SH-SY5Y (cell line): ENCODE data around the gene OR14A2.

ENCODE experiments used
- GATA2 ChIP-seq: IDR thresholded peaks from 2 replicates; pipeline ENCODE4 v1.6.1; 2011; ENCODE audit warnings: mild to moderate bottlenecking, low read depth, low read length
- GATA3 ChIP-seq: IDR thresholded peaks from 2 replicates; pipeline ENCODE4 v1.6.1; 2011; ENCODE audit warnings: low read depth, mild to moderate bottlenecking, low read length, moderate library complexity

DNA sequence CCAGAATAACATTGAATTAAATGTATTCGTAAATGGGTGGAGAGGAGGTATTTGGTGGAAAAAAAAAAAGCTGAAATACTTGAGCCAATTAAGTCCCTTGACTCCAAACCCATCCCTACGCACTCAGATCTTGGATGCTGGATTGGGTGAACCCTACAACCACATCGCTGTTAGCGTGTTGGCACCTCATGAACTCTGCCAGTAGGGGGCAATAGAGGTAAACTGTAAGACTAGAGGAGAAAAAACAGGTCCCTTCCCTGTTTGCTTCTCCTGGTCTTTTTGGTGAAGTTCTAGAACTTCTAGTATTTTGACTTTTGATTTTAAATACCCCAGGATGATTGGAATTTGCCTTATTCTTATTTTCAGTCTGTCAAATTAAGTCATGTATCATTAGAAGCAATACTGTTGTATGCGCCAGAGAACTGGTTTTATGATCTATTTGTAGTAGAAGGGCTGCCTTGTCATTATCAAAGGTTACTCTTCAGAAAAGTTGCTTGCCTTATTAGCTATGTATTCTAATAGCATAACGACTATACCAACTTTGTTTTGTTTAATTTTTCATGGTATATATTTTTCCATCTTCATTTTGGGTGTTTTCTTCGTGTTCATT is 66.5 kb downstream of the OR14A2 start:
- TF ChIP-seq GATA3 (no peak), GATA2 (no peak)
